Caco-2 (cell line): ENCODE measurements around the gene ROPN1L. TPM values are rescaled to one million over a fixed set of nuclear protein-coding genes. Genes with fewer than 3 reads are reported as not detected.

Experiments used
- BruUV-seq: library from RNA; stranded (reverse); fragments of 400-500 nt; replicated peaks from 2 replicates; lab custom pipeline; 2021; lab: Mats Ljungman, UMichigan
- CTCF ChIA-PET: fragments of 300-600 bp; sonication (Branson Sonifier 250); formaldehyde crosslinking; loops from one replicate; lab custom pipeline; 2022; ENCODE audit warnings: antibody characterized with exemption; lab: Charles Lee
- POLR2A ChIA-PET: fragments of 300-600 bp; sonication (Branson Sonifier 250); formaldehyde crosslinking; loops from one replicate; lab custom pipeline; 2022; ENCODE audit warnings: antibody characterized with exemption; lab: Charles Lee
- DNase-seq, 2 experiments: peaks; one replicate each; pipeline versions ENCODE4 v3.0.0 to v3.0.0-alpha.2; 2020 to 2022
- H3K27me3 ChIP-seq: replicated peaks from 2 replicates; pipeline ENCODE4 v1.6.0; 2011; ENCODE audit warnings: low read length; ENCODE audit not compliant: control insufficient read depth, insufficient read depth
- H3K36me3 ChIP-seq: 2 replicates; pipeline ENCODE4 v1.5.1; 2011; ENCODE audit warnings: low read length; ENCODE audit not compliant: control insufficient read depth, insufficient read depth
- H3K4me1 ChIP-seq: fragments of 250-450 bp; sonication (Bioruptor Pico); 2 replicates; pipeline ENCODE4 v1.5.1; 2020; ENCODE audit warnings: mild to moderate bottlenecking
- H3K4me3 ChIP-seq: 2 replicates; pipeline ENCODE4 v1.5.1; 2011; ENCODE audit warnings: low read depth, mild to moderate bottlenecking, control low read depth, low read length
- H3K9me3 ChIP-seq: fragments of 250-450 bp; sonication (Bioruptor Pico); 2 replicates; pipeline ENCODE4 v1.5.1; 2020; ENCODE audit warnings: mild to moderate bottlenecking, moderate library complexity
- H3K27ac Mint-ChIP-seq: one replicate; pipeline ENCODE4 v1.8.0; 2022; ENCODE audit warnings: mixed read lengths; ENCODE audit not compliant: unreplicated experiment
- H3K27me3 Mint-ChIP-seq: one replicate; pipeline ENCODE4 v1.8.0; 2022; ENCODE audit warnings: mixed read lengths; ENCODE audit not compliant: insufficient read depth, unreplicated experiment
- H3K36me3 Mint-ChIP-seq: one replicate; pipeline ENCODE4 v1.8.0; 2022; ENCODE audit warnings: mild to moderate bottlenecking, mixed read lengths; ENCODE audit not compliant: insufficient read depth, unreplicated experiment
- H3K4me1 Mint-ChIP-seq: one replicate; pipeline ENCODE4 v1.8.0; 2022; ENCODE audit warnings: low read depth, mixed read lengths; ENCODE audit not compliant: unreplicated experiment
- H3K4me3 Mint-ChIP-seq: one replicate; pipeline ENCODE4 v1.8.0; 2022; ENCODE audit warnings: mild to moderate bottlenecking, moderate library complexity, mixed read lengths; ENCODE audit not compliant: unreplicated experiment
- H3K9me3 Mint-ChIP-seq: one replicate; pipeline ENCODE4 v1.8.0; 2022; ENCODE audit warnings: mixed read lengths; ENCODE audit not compliant: unreplicated experiment
- CTCF ChIP-seq, 2 experiments: fragments of 200-600 bp in 1 of 2; IDR thresholded peaks; 1 replicate in 1 of 2; 2 replicates in 1 of 2; pipeline versions ENCODE4 v1.5.1 to v1.8.0; 2011 to 2022; ENCODE audit warnings: antibody characterized with exemption in 1 of 2, control low read depth in 1 of 2, inconsistent platforms in 1 of 2, low read depth in 1 of 2, low read length in 1 of 2, mild to moderate bottlenecking in 1 of 2, moderate library complexity in 1 of 2; ENCODE audit not compliant: insufficient read depth in 1 of 2, severe bottlenecking in 1 of 2, unreplicated experiment in 1 of 2
- intact Hi-C: fragments of 100-400 bp; cut with micrococcal nuclease; formaldehyde crosslinking; loops from one replicate; pipeline ENCODE4 v1.10.0; 2022; ENCODE audit not compliant: unreplicated experiment
- total RNA-seq: library from RNA; stranded (reverse); gene quantifications from 2 replicates; pipeline ENCODE4 v1.2.3, GENCODE V29; 2022

Gene ROPN1L
- total RNA-seq, 1 experiment from 2014 or later = 0.48 TPM

- Histone ChIP-seq H3K27me3 (no peaks in the 10 kb centered on the region), H3K4me3 (no peak overlapping the region), H3K9me3 (no peaks in the 10 kb centered on the region), H3K36me3 (no peaks in the 10 kb centered on the region), H3K4me1 (0 out of 2 replicates have a peak, but pooled peaks cover 3% of the 10 kb centered on the region)
- Mint-ChIP-seq H3K27ac (no peak overlapping the region), H3K36me3 (peaks cover 19% of the 10 kb centered on the region), H3K4me1 (no peaks in the 10 kb centered on the region), H3K27me3 (no peaks in the 10 kb centered on the region), H3K9me3 (no peaks in the 10 kb centered on the region), H3K4me3 (no peak overlapping the region)
- POLR2A ChIA-PET = no interaction called here
- TF ChIP-seq CTCF (IDR thresholded peaks at IDR 0.05; ENCODE audit: insufficient read depth in 1 of 2, low read depth in 1 of 2, low read length in 1 of 2, severe bottlenecking in 1 of 2, unreplicated experiment in 1 of 2) = no peak
- no TSS peak for BruUV-seq
- no peak for DNase-seq
- CTCF ChIA-PET = no interaction called here
- intact Hi-C loops = no loop called here
These were observed 3.7 kb downstream of the ROPN1L start for GRCh38 chr5:10445352-10445751.

DNA sequence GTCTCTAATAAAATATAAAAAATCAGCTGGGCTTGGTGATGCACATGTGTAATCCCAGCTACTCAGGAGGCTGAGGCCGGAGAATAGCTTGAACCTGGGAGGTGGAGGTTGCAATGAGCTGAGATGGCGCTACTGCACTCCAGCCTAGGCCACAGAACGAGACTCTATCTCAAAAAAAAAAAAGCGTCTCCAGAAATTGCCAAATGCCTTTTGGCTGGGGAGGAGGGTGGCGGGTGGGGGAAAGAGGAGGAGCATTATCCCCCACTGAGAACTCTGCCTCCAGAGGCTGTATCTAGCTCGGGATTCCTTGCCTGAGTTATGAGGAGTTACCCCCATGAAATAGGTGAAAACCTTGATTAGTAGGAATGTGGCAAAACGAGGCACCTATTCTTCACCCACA is 4.8 kb downstream of the ROPN1L start:
- no peak for TF ChIP-seq CTCF (IDR thresholded peaks at IDR 0.05; ENCODE audit: insufficient read depth in 1 of 2, low read depth in 1 of 2, low read length in 1 of 2, severe bottlenecking in 1 of 2, unreplicated experiment in 1 of 2)
- intact Hi-C loops = no loop called here
- ChIA-PET POLR2A (interaction anchor here (1.0 kb wide), 1 partner anchor 93 kb away, joined by 3 read pairs; the partner anchor contains the start of gene MARCHF6), CTCF (no interaction called here)
- Histone ChIP-seq H3K9me3 (no peaks in the 10 kb centered on the region), H3K27me3 (no peaks in the 10 kb centered on the region), H3K36me3 (no peaks in the 10 kb centered on the region), H3K4me1 (0 out of 2 replicates have a peak, but pooled peaks cover 3% of the 10 kb centered on the region), H3K4me3 (no peak overlapping the region)
- H3K9me3 Mint-ChIP-seq = no peaks in the 10 kb centered on the region
- no peaks in the 10 kb centered on the region for H3K4me1 Mint-ChIP-seq
- H3K36me3 Mint-ChIP-seq = peaks cover 8% of the 10 kb centered on the region
- no TSS peak for BruUV-seq
- H3K27ac Mint-ChIP-seq = no peak overlapping the region
- no peak overlapping the region for H3K4me3 Mint-ChIP-seq
- DNase-seq = no peak
- no peaks in the 10 kb centered on the region for H3K27me3 Mint-ChIP-seq

GRCh38 chr5:10447041-10447440 is 5.4 kb downstream of the ROPN1L start:
- H3K27ac Mint-ChIP-seq = no peak overlapping the region
- CTCF ChIA-PET = no interaction called here
- Histone ChIP-seq H3K4me1 (0 out of 2 replicates have a peak, but pooled peaks cover 3% of the 10 kb centered on the region), H3K27me3 (no peaks in the 10 kb centered on the region), H3K4me3 (no peak overlapping the region), H3K36me3 (no peaks in the 10 kb centered on the region), H3K9me3 (no peaks in the 10 kb centered on the region)
- H3K4me1 Mint-ChIP-seq = no peaks in the 10 kb centered on the region
- no peaks in the 10 kb centered on the region for H3K27me3 Mint-ChIP-seq
- intact Hi-C loops = no loop called here
- no peaks in the 10 kb centered on the region for H3K9me3 Mint-ChIP-seq
- no peak for TF ChIP-seq CTCF (IDR thresholded peaks at IDR 0.05; ENCODE audit: insufficient read depth in 1 of 2, low read depth in 1 of 2, low read length in 1 of 2, severe bottlenecking in 1 of 2, unreplicated experiment in 1 of 2)
- peaks cover 3% of the 10 kb centered on the region for H3K36me3 Mint-ChIP-seq
- no peak for DNase-seq
- POLR2A ChIA-PET = interaction anchor here (1.0 kb wide), 1 partner anchor 94 kb away, joined by 3 read pairs; the partner anchor contains the start of gene MARCHF6
- no peak overlapping the region for H3K4me3 Mint-ChIP-seq
- BruUV-seq = no TSS peak
